ENCODE data around the gene USP2.
A peak's percentile ranks its signal among the peaks of the same experiment; 100 is the strongest.

USP2 gene

DNA sequence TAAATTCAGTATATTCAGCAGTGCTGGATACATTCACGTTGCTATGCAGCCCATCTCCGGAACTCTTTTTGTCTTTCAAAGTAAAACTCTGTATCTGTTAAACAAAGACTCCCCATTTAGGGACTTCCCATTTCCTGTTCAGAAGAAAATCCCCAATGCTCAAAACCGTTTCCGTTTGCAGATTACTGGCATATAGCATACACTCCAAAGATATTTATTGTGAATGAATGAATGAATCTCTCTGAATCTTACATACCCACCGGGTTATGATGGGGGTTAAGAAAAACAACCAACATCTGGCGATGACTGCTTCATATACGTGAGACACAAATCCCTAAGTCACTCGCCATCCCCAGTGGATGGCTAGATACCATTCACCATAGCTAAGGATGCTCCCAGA is 39.9 kb upstream of the USP2 start:
- Histone ChIP-seq H2BK120ac (ENCODE audit: insufficient read depth, low read length, poor library complexity) (no peak overlapping the region), H2BK12ac (ENCODE audit: low read length) (no peak overlapping the region), H2BK5ac (ENCODE audit: low read depth, low read length, poor library complexity) (no peak overlapping the region), H3K27me3 (ENCODE audit: insufficient read depth, low read length) (no peaks in the 10 kb centered on the region), H2AFZ (ENCODE audit: insufficient read depth, low read length, poor library complexity) (no peak overlapping the region), H3K23ac (ENCODE audit: low read length) (no peak overlapping the region), H3K18ac (ENCODE audit: low read length) (no peak overlapping the region), H3K27ac (ENCODE audit: low read depth, low read length) (no peak overlapping the region), H3K9ac (ENCODE audit: low read length) (no peak overlapping the region), H4K8ac (ENCODE audit: low read depth, low read length) (no peak overlapping the region), H3K79me2 (ENCODE audit: control insufficient read depth, insufficient read depth, low read length, poor library complexity) (no peaks in the 10 kb centered on the region), H3K4me3 (ENCODE audit: low read depth, low read length) (no peak overlapping the region), H4K91ac (ENCODE audit: low read depth, low read length) (no peak overlapping the region), H4K12ac (ENCODE audit: low read depth, low read length) (no peak overlapping the region), H2AK5ac (ENCODE audit: low read length) (no peak overlapping the region), H3K14ac (ENCODE audit: low read length) (no peak overlapping the region), H3K4me2 (ENCODE audit: low read length) (peak overlapping the region; percentile 78), H3K4me1 (ENCODE audit: control insufficient read depth in 1 of 2, insufficient read depth in 2 of 2, low read length in 2 of 2) (peaks cover 40 to 58% of the 10 kb centered on the region in 2 experiments), H3K36me3 (ENCODE audit: control insufficient read depth in 1 of 2, insufficient read depth in 2 of 2, low read length in 2 of 2) (peaks cover 18 to 19% of the 10 kb centered on the region in 2 experiments), H3K79me1 (ENCODE audit: low read length) (peaks cover 23% of the 10 kb centered on the region), H3K9me3 (ENCODE audit: insufficient read depth, low read depth, low read length) (no peaks in the 10 kb centered on the region), H3K4ac (ENCODE audit: low read depth, low read length) (no peak overlapping the region)
- DNase-seq = no peak
- WGBS (ENCODE audit: extremely low coverage, insufficient coverage, insufficient read length) = no CpG with 5 or more reads among the region's 8 CpGs

DNA sequence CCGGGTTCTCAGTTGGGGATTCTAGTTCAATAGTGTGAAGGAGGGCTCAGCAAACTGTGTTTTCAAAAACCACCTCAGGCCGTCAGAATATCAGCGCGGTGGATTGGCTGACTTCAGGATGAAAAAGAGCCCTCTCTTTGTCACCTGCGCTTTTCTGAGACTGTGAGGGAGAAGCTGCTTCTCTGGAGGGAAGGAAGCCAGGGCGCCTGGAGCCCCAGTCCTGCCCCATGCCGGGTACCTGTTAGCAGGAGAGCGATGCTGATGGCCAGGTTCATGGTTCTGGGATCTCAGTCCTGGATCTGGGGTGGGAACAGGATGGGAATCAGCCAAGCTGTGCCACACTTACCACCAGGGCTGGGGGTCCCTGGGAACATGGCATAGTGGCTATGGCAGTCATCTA is 39.1 kb upstream of the USP2 start:
- Histone ChIP-seq H2BK120ac (ENCODE audit: insufficient read depth, low read length, poor library complexity) (no peak overlapping the region), H3K9me3 (ENCODE audit: insufficient read depth, low read depth, low read length) (no peaks in the 10 kb centered on the region), H3K79me2 (ENCODE audit: control insufficient read depth, insufficient read depth, low read length, poor library complexity) (no peaks in the 10 kb centered on the region), H3K27ac (ENCODE audit: low read depth, low read length) (no peak overlapping the region), H4K91ac (ENCODE audit: low read depth, low read length) (no peak overlapping the region), H3K4me1 (ENCODE audit: control insufficient read depth in 1 of 2, insufficient read depth in 2 of 2, low read length in 2 of 2) (peaks cover 33 to 51% of the 10 kb centered on the region in 2 experiments), H3K4me3 (ENCODE audit: low read depth, low read length) (no peak overlapping the region), H4K8ac (ENCODE audit: low read depth, low read length) (no peak overlapping the region), H3K4me2 (ENCODE audit: low read length) (no peak overlapping the region), H3K9ac (ENCODE audit: low read length) (no peak overlapping the region), H3K36me3 (ENCODE audit: control insufficient read depth in 1 of 2, insufficient read depth in 2 of 2, low read length in 2 of 2) (peaks cover 18 to 19% of the 10 kb centered on the region in 2 experiments), H3K4ac (ENCODE audit: low read depth, low read length) (no peak overlapping the region), H4K12ac (ENCODE audit: low read depth, low read length) (no peak overlapping the region), H2BK12ac (ENCODE audit: low read length) (peak overlapping the region; percentile 2), H3K27me3 (ENCODE audit: insufficient read depth, low read length) (no peaks in the 10 kb centered on the region), H3K18ac (ENCODE audit: low read length) (no peak overlapping the region), H2AK5ac (ENCODE audit: low read length) (no peak overlapping the region), H3K23ac (ENCODE audit: low read length) (no peak overlapping the region), H3K79me1 (ENCODE audit: low read length) (peaks cover 23% of the 10 kb centered on the region), H3K14ac (ENCODE audit: low read length) (no peak overlapping the region), H2BK5ac (ENCODE audit: low read depth, low read length, poor library complexity) (no peak overlapping the region), H2AFZ (ENCODE audit: insufficient read depth, low read length, poor library complexity) (no peak overlapping the region)
- DNase-seq = no peak
- no CpG with 5 or more reads among the region's 8 CpGs for WGBS (ENCODE audit: extremely low coverage, insufficient coverage, insufficient read length)

- Histone ChIP-seq H3K9ac (ENCODE audit: low read length) (no peak overlapping the region), H3K4me3 (ENCODE audit: low read depth, low read length) (no peak overlapping the region), H4K8ac (ENCODE audit: low read depth, low read length) (no peak overlapping the region), H2AFZ (ENCODE audit: insufficient read depth, low read length, poor library complexity) (no peak overlapping the region), H3K18ac (ENCODE audit: low read length) (no peak overlapping the region), H3K36me3 (ENCODE audit: control insufficient read depth in 1 of 2, insufficient read depth in 2 of 2, low read length in 2 of 2) (peaks cover 18 to 19% of the 10 kb centered on the region in 2 experiments), H3K4me2 (ENCODE audit: low read length) (no peak overlapping the region), H2BK120ac (ENCODE audit: insufficient read depth, low read length, poor library complexity) (no peak overlapping the region), H3K79me2 (ENCODE audit: control insufficient read depth, insufficient read depth, low read length, poor library complexity) (no peaks in the 10 kb centered on the region), H3K9me3 (ENCODE audit: insufficient read depth, low read depth, low read length) (no peaks in the 10 kb centered on the region), H3K79me1 (ENCODE audit: low read length) (peaks cover 19% of the 10 kb centered on the region), H2BK5ac (ENCODE audit: low read depth, low read length, poor library complexity) (no peak overlapping the region), H2BK12ac (ENCODE audit: low read length) (no peak overlapping the region), H4K91ac (ENCODE audit: low read depth, low read length) (peak overlapping the region; percentile 20), H3K14ac (ENCODE audit: low read length) (no peak overlapping the region), H3K23ac (ENCODE audit: low read length) (no peak overlapping the region), H4K12ac (ENCODE audit: low read depth, low read length) (no peak overlapping the region), H2AK5ac (ENCODE audit: low read length) (no peak overlapping the region), H3K4ac (ENCODE audit: low read depth, low read length) (no peak overlapping the region), H3K27me3 (ENCODE audit: insufficient read depth, low read length) (no peaks in the 10 kb centered on the region), H3K27ac (ENCODE audit: low read depth, low read length) (no peak overlapping the region), H3K4me1 (ENCODE audit: control insufficient read depth in 1 of 2, insufficient read depth in 2 of 2, low read length in 2 of 2) (peaks cover 31 to 48% of the 10 kb centered on the region in 2 experiments)
- no peak for DNase-seq
- WGBS (ENCODE audit: extremely low coverage, insufficient coverage, insufficient read length) = no CpG with 5 or more reads among the region's 18 CpGs
Measured at GRCh38 chr11:119419834-119420492, 38.5 kb upstream of the USP2 start.

DNA sequence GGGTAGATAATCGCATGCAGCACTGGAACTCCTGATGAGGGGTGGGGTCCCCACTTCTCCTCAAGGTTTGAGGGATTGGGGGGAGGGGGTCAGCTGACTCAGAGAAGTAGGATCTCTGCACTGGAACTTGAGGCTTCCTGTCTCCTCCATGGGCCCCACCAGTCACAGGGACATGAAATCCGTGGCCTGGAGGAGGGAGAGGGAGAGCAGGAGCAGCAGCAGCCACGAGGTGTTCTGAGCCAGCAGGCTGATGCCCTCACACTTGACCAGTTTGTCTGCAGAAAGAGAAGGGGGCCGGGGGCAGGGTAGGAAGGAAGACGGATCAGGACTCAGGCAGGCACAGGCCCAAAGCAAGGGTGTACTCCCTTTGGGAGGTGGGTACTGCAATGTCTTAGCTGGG is 37.8 kb upstream of the USP2 start:
- H4K12ac ChIP-seq (ENCODE audit: low read depth, low read length) = no peak overlapping the region
- DNase-seq = no peak
- H4K91ac ChIP-seq (ENCODE audit: low read depth, low read length) = no peak overlapping the region
- peaks cover 27 to 44% of the 10 kb centered on the region in 2 experiments for H3K4me1 ChIP-seq (ENCODE audit: control insufficient read depth in 1 of 2, insufficient read depth in 2 of 2, low read length in 2 of 2)
- H3K27ac ChIP-seq (ENCODE audit: low read depth, low read length) = no peak overlapping the region
- no peaks in the 10 kb centered on the region for H3K27me3 ChIP-seq (ENCODE audit: insufficient read depth, low read length)
- no CpG with 5 or more reads among the region's 5 CpGs for WGBS (ENCODE audit: extremely low coverage, insufficient coverage, insufficient read length)
- H3K4me3 ChIP-seq (ENCODE audit: low read depth, low read length) = no peak overlapping the region
- H3K4ac ChIP-seq (ENCODE audit: low read depth, low read length) = no peak overlapping the region
- no peak overlapping the region for H2AK5ac ChIP-seq (ENCODE audit: low read length)
- H3K79me1 ChIP-seq (ENCODE audit: low read length) = peaks cover 16% of the 10 kb centered on the region
- H2BK120ac ChIP-seq (ENCODE audit: insufficient read depth, low read length, poor library complexity) = no peak overlapping the region
- no peaks in the 10 kb centered on the region for H3K9me3 ChIP-seq (ENCODE audit: insufficient read depth, low read depth, low read length)
- no peak overlapping the region for H3K23ac ChIP-seq (ENCODE audit: low read length)
- H2BK5ac ChIP-seq (ENCODE audit: low read depth, low read length, poor library complexity) = no peak overlapping the region
- no peak overlapping the region for H2BK12ac ChIP-seq (ENCODE audit: low read length)
- peaks cover 18 to 19% of the 10 kb centered on the region in 2 experiments for H3K36me3 ChIP-seq (ENCODE audit: control insufficient read depth in 1 of 2, insufficient read depth in 2 of 2, low read length in 2 of 2)
- H3K14ac ChIP-seq (ENCODE audit: low read length) = no peak overlapping the region
- no peak overlapping the region for H3K9ac ChIP-seq (ENCODE audit: low read length)
- no peak overlapping the region for H3K18ac ChIP-seq (ENCODE audit: low read length)
- no peaks in the 10 kb centered on the region for H3K79me2 ChIP-seq (ENCODE audit: control insufficient read depth, insufficient read depth, low read length, poor library complexity)
- no peak overlapping the region for H3K4me2 ChIP-seq (ENCODE audit: low read length)
- no peak overlapping the region for H4K8ac ChIP-seq (ENCODE audit: low read depth, low read length)
- H2AFZ ChIP-seq (ENCODE audit: insufficient read depth, low read length, poor library complexity) = no peak overlapping the region
